ENCODE results near the gene ATAD3A. TPM values are rescaled to one million over a fixed set of nuclear protein-coding genes. Genes with fewer than 3 reads are reported as not detected.
"Not testable (repeated sequence)": the region's sequence is repeated elsewhere in the genome, so short reads cannot be mapped to it uniquely, and the experiment has no call there.

The ATAD3A gene
- total and polyA plus RNA-seq, 11 donors: 11.3 to 49.5 (median 19.6) TPM

- WGBS, 4 donors: 13 to 30% (median 17%) methylated on average over 12 to 17 of the region's 17 CpGs
- intact Hi-C loops (cut with DNase I): loop anchor here in 1 of 10 donors (10.0 kb wide), 1 partner anchor 104 kb away; the partner anchor contains the start of gene MIB2
- TF ChIP-seq CTCF (IDR thresholded peaks at IDR 0.05) (no peak), POLR2A (IDR thresholded peaks at IDR 0.05) (no peak)
Observed at GRCh38 chr1:1510912-1511532, 940 bp upstream of the ATAD3A start.

GRCh38 chr1:1512425-1512824, 463 bp downstream of the ATAD3A start:
- H3K27ac ChIP-seq: peak overlapping the region in 7 of 12 donors; percentile 83 to 94 (median 86)
- DNase-seq, H3K9me3 ChIP-seq, H3K27me3 ChIP-seq, ATAC-seq: not testable (repeated sequence)
- H3K36me3 ChIP-seq: peaks cover 0 to 12% (median 5%) of the 10 kb centered on the region in 9 donors
- peak overlapping the region; percentile 59 to 99 (median 79) for H3K4me3 ChIP-seq
- peaks cover 0 to 20% (median 7%) of the 10 kb centered on the region in 12 donors for H3K4me1 ChIP-seq
- 0 to 1% (median 0%) methylated on average over 8 to 48 of the region's 52 CpGs; no CpG with 5 or more reads in 1 of the 4 donors for WGBS, 4 donors
- intact Hi-C loops (cut with DNase I): loop anchor here in 1 of 10 donors (10.0 kb wide), 1 partner anchor 102 kb away; the partner anchor contains the start of gene MIB2

More at GRCh38 chr1:1510912-1511532, 940 bp upstream of the ATAD3A start:
- no peaks in the 10 kb centered on the region for H3K27me3 ChIP-seq
- H3K4me1 ChIP-seq: peaks cover 0 to 21% (median 7%) of the 10 kb centered on the region in 12 donors
- DNase-seq (no peak), ATAC-seq (no peak)
- H3K36me3 ChIP-seq: peaks cover 0 to 5% (median 0%) of the 10 kb centered on the region in 9 donors
- H3K27ac ChIP-seq: peak overlapping the region; percentile 68 to 97 (median 88)
- H3K4me3 ChIP-seq: peak overlapping the region; percentile 59 to 99 (median 79)
- no peaks in the 10 kb centered on the region for H3K9me3 ChIP-seq

- WGBS, 4 donors: 75 to 86% (median 81%) methylated on average over 14 to 18 of the region's 18 CpGs
- DNase-seq: not testable (repeated sequence)
Observed at GRCh38 chr1:1513675-1514074, 1.7 kb downstream of the ATAD3A start.

GRCh38 chr1:1514376-1514775, 2.4 kb downstream of the ATAD3A start:
- H3K27me3 ChIP-seq, DNase-seq, ATAC-seq, H3K4me3 ChIP-seq, H3K27ac ChIP-seq, H3K9me3 ChIP-seq: not testable (repeated sequence)
- intact Hi-C loops (cut with DNase I): loop anchor here in 1 of 10 donors (10.0 kb wide), 1 partner anchor 100 kb away; the partner anchor contains the start of gene MIB2
- H3K36me3 ChIP-seq: peaks cover 0 to 21% (median 7%) of the 10 kb centered on the region in 9 donors
- 73 to 90% (median 83%) methylated on average over 8 to 14 of the region's 16 CpGs for WGBS, 4 donors
- peaks cover 0 to 10% (median 6%) of the 10 kb centered on the region in 12 donors for H3K4me1 ChIP-seq

More at GRCh38 chr1:1513675-1514074, 1.7 kb downstream of the ATAD3A start:
- peaks cover 0 to 15% (median 6%) of the 10 kb centered on the region in 12 donors for H3K4me1 ChIP-seq
- not testable (repeated sequence) for ATAC-seq, H3K4me3 ChIP-seq, H3K27ac ChIP-seq, H3K9me3 ChIP-seq, H3K27me3 ChIP-seq
- peaks cover 0 to 18% (median 7%) of the 10 kb centered on the region in 9 donors for H3K36me3 ChIP-seq
- intact Hi-C loops (cut with DNase I): loop anchor here in 1 of 10 donors (10.0 kb wide), 1 partner anchor 101 kb away; the partner anchor contains the start of gene MIB2

GRCh38 chr1:1516923-1517322, 5.0 kb downstream of the ATAD3A start:
- not testable (repeated sequence) for H3K27me3 ChIP-seq, ATAC-seq, H3K4me1 ChIP-seq, H3K27ac ChIP-seq, H3K9me3 ChIP-seq, H3K4me3 ChIP-seq, DNase-seq
- H3K36me3 ChIP-seq: peaks cover 0 to 38% (median 23%) of the 10 kb centered on the region in 9 donors
- intact Hi-C loops (cut with DNase I): loop anchor here in 1 of 10 donors (10.0 kb wide), 1 partner anchor 98 kb away; the partner anchor contains the start of gene MIB2
- WGBS, 4 donors: 92 to 100% (median 95%) methylated on average over 10 to 14 of the region's 14 CpGs

- no peak for DNase-seq
- ATAC-seq: no peak
- Histone ChIP-seq H3K36me3 (peaks cover 0 to 42% (median 29%) of the 10 kb centered on the region in 9 donors), H3K4me1 (peaks cover 0 to 3% (median 0%) of the 10 kb centered on the region in 12 donors), H3K27ac (no peak overlapping the region), H3K9me3 (no peaks in the 10 kb centered on the region), H3K4me3 (no peak overlapping the region), H3K27me3 (no peaks in the 10 kb centered on the region)
- WGBS, 4 donors: 93 to 97% (median 94%) methylated on average over 24 to 28 of the region's 28 CpGs
- intact Hi-C loops (cut with DNase I): loop anchor here in 1 of 10 donors (10.0 kb wide), 1 partner anchor 97 kb away; the partner anchor contains the start of gene MIB2
- no peak for TF ChIP-seq POLR2A (IDR thresholded peaks at IDR 0.05)
- no peak for TF ChIP-seq CTCF (IDR thresholded peaks at IDR 0.05)
Observed at GRCh38 chr1:1517973-1518620, 6.1 kb downstream of the ATAD3A start.

- not testable (repeated sequence) for DNase-seq, H3K27ac ChIP-seq, H3K27me3 ChIP-seq, ATAC-seq, H3K9me3 ChIP-seq, H3K4me3 ChIP-seq, H3K4me1 ChIP-seq
- peaks cover 0 to 47% (median 34%) of the 10 kb centered on the region in 9 donors for H3K36me3 ChIP-seq
- 93 to 96% (median 95%) methylated on average over 19 of the region's 19 CpGs for WGBS, 4 donors
- intact Hi-C loops (cut with DNase I): loop anchor here in 1 of 10 donors (10.0 kb wide), 1 partner anchor 96 kb away; the partner anchor contains the start of gene MIB2
Observed at GRCh38 chr1:1518621-1519007, 6.7 kb downstream of the ATAD3A start.

- peaks cover 0 to 51% (median 37%) of the 10 kb centered on the region in 9 donors for H3K36me3 ChIP-seq
- intact Hi-C loops (cut with DNase I): loop anchor here in 1 of 10 donors (10.0 kb wide), 1 partner anchor 95 kb away; the partner anchor contains the start of gene MIB2
- H3K27me3 ChIP-seq, H3K27ac ChIP-seq, H3K9me3 ChIP-seq, H3K4me1 ChIP-seq, DNase-seq, H3K4me3 ChIP-seq: not testable (repeated sequence)
- WGBS, 4 donors: 93 to 98% (median 95%) methylated on average over 31 to 51 of the region's 51 CpGs
- ATAC-seq: peak in 1 of 4 donors; percentile 21
Observed at GRCh38 chr1:1519805-1520505, 8.0 kb downstream of the ATAD3A start.

All from heart left ventricle (tissue), 16 donors.